ENCODE measurements around the gene KCND3. TPM values are rescaled to one million over a fixed set of nuclear protein-coding genes. Genes with fewer than 3 reads are reported as not detected.

KCND3 gene
- polyA plus RNA-seq (7.0 and 7.8 TPM in 2 replicates), polyA minus RNA-seq (18.8 and 19.5 TPM in 2 replicates)

GRCh38 chr1:111989531-111990025 is at the start of gene KCND3:
Gene KCND3 (minus strand): TSS chr1:111989668.
- Histone ChIP-seq H3K4me3 (ENCODE audit: low read length) (peak within 1 kb of the TSS; percentile 86), H3K79me2 (replicated peaks; ENCODE audit: insufficient read depth, low read length) (no peaks in the 10 kb centered on the region), H4K20me1 (ENCODE audit: insufficient read depth) (no peaks in the 10 kb centered on the region), H3F3A (ENCODE audit: insufficient read depth, low read length, poor library complexity, severe bottlenecking) (no peaks in the 10 kb centered on the region), H3K36me3 (ENCODE audit: insufficient read depth, low read length) (no peaks in the 10 kb centered on the region), H3K9ac (ENCODE audit: low read length) (peak within 1 kb of the TSS; percentile 77), H3K27me3 (ENCODE audit: insufficient read depth, low read depth, low read length) (peaks cover 38% of the 10 kb centered on the region), H3K9me3 (ENCODE audit: low read length) (no peaks in the 10 kb centered on the region), H3K27ac (ENCODE audit: low read length) (peak within 1 kb of the TSS; percentile 25), H3K4me2 (ENCODE audit: low read length) (peak within 1 kb of the TSS; percentile 79), H2AFZ (ENCODE audit: low read depth, low read length) (peak within 1 kb of the TSS; percentile 51), H3K9me2 (ENCODE audit: insufficient read depth, low read length) (no peaks in the 10 kb centered on the region)
- TF ChIP-seq MXI1 (conservative IDR thresholded peaks at IDR 0.05; ENCODE audit: poor library complexity, severe bottlenecking) (no peak), RAD21 (conservative IDR thresholded peaks at IDR 0.05) (no peak), EZH2 (IDR thresholded peaks at IDR 0.05; ENCODE audit: borderline replicate concordance, insufficient read depth, low read length, poor library complexity, severe bottlenecking) (no peak), REST (IDR thresholded peaks at IDR 0.05; ENCODE audit: borderline replicate concordance) (no peak), SMC3 (conservative IDR thresholded peaks at IDR 0.05; ENCODE audit: poor library complexity) (no peak), POLR2AphosphoS5 (IDR thresholded peaks at IDR 0.05) (no peak), CTCF (IDR thresholded peaks at IDR 0.05; ENCODE audit: poor library complexity, severe bottlenecking) (no peak), EP300 (conservative IDR thresholded peaks at IDR 0.05; ENCODE audit: poor library complexity, severe bottlenecking) (no peak)

- no peaks in the 10 kb centered on the region for H3K9me2 ChIP-seq (ENCODE audit: insufficient read depth, low read length)
- H4K20me1 ChIP-seq (ENCODE audit: insufficient read depth): no peaks in the 10 kb centered on the region
- no peaks in the 10 kb centered on the region for H3K27me3 ChIP-seq (ENCODE audit: insufficient read depth, low read depth, low read length)
- H3K4me2 ChIP-seq (ENCODE audit: low read length): no peak overlapping the region
- no peaks in the 10 kb centered on the region for H3F3A ChIP-seq (ENCODE audit: insufficient read depth, low read length, poor library complexity, severe bottlenecking)
- no peaks in the 10 kb centered on the region for H3K36me3 ChIP-seq (ENCODE audit: insufficient read depth, low read length)
- TF ChIP-seq POLR2AphosphoS5 (IDR thresholded peaks at IDR 0.05) (no peak), EZH2 (IDR thresholded peaks at IDR 0.05; ENCODE audit: borderline replicate concordance, insufficient read depth, low read length, poor library complexity, severe bottlenecking) (no peak), RAD21 (conservative IDR thresholded peaks at IDR 0.05) (no peak), SMC3 (conservative IDR thresholded peaks at IDR 0.05; ENCODE audit: poor library complexity) (no peak)
- H3K9me3 ChIP-seq (ENCODE audit: low read length): no peaks in the 10 kb centered on the region
- H3K27ac ChIP-seq (ENCODE audit: low read length): no peak overlapping the region
- no peak overlapping the region for H3K4me3 ChIP-seq (ENCODE audit: low read length)
- H3K79me2 ChIP-seq (replicated peaks; ENCODE audit: insufficient read depth, low read length): no peaks in the 10 kb centered on the region
- H3K9ac ChIP-seq (ENCODE audit: low read length): no peak overlapping the region
- no peak overlapping the region for H2AFZ ChIP-seq (ENCODE audit: low read depth, low read length)
Observed at GRCh38 chr1:112034277-112034676, 44.8 kb upstream of the KCND3 start.
